ENCODE data around the gene C8G. TPM values are rescaled to one million over a fixed set of nuclear protein-coding genes. Genes with fewer than 3 reads are reported as not detected.
A peak's percentile ranks its signal among the peaks of the same experiment; 100 is the strongest.

Gene C8G
- total and polyA plus RNA-seq, 2 of the 13 experiments (the other 11 are each of a cell fraction or from before 2014, with no cell fraction given) = 4.9 to 12.8 TPM

DNA sequence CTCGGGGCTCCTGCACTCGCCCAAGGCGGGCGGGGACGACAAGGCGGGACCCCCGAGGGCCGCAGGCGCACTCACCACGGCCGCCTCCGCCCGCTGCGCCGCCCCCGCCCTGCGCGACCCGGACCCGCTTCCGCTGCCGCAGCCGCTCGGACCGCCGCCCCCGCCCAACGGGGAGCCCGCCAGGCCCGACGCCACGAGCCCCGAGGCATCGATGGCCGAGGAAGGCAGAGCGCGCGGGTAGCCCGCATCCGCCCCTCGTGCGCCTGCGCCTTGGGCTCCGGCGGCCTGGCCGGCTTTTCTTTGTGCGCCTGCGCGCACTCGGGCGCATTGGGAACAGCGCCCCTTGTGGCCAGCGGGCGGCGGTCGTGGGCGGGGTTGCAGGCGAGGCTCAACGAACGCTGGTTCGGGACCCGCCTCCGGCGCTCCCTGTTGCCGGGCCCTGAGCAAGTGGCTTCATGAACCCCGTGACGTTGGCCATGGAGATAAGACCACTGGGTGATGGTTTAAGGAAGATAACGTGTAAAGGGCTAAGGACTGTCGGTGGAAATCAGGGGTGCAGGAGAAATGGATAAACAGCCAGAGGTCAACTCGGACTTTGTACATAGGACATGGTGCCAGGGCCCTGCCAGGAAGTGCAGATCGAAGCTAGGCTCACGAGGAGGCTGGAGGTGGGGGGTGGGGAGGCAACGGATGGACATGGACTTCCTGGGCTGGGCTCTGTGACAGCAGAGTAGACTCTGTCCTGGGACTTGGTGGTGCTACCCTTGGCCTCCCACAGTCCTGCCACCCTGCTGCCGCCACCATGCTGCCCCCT lies at the start of gene C8G, which contains the start of gene FBXW5 (continued):
- TF ChIP-seq, protein P1, sequence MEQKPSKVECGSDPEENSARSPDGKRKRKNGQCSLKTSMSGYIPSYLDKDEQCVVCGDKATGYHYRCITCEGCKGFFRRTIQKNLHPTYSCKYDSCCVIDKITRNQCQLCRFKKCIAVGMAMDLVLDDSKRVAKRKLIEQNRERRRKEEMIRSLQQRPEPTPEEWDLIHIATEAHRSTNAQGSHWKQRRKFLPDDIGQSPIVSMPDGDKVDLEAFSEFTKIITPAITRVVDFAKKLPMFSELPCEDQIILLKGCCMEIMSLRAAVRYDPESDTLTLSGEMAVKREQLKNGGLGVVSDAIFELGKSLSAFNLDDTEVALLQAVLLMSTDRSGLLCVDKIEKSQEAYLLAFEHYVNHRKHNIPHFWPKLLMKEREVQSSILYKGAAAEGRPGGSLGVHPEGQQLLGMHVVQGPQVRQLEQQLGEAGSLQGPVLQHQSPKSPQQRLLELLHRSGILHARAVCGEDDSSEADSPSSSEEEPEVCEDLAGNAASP (CRISPR knock-in tag; IDR thresholded peaks at IDR 0.05; ENCODE audit: borderline replicate concordance) = 0 out of 2 replicates have a peak, but pooled peaks have one; percentile 25
- TF ChIP-seq ZC3H13 (CRISPR knock-in tag; IDR thresholded peaks at IDR 0.05) (0 out of 2 replicates have a peak, but pooled peaks have one; percentile 55), FOXP1 (IDR thresholded peaks at IDR 0.05) (no peak), FOXP1 (CRISPR knock-in tag; IDR thresholded peaks at IDR 0.05) (0 out of 2 replicates have a peak, but pooled peaks have one; percentile 31), SPEN (CRISPR knock-in tag; IDR thresholded peaks at IDR 0.05; ENCODE audit: low read depth) (peak; percentile 75; the same call in 1 of the 2 replicates), KDM3A (CRISPR knock-in tag; IDR thresholded peaks at IDR 0.05; ENCODE audit: low read depth) (0 out of 2 replicates have a peak, but pooled peaks have one; percentile 44), IRF2 (CRISPR knock-in tag; IDR thresholded peaks at IDR 0.05) (no peak), FOSL2 (CRISPR knock-in tag; IDR thresholded peaks at IDR 0.05) (peak; percentile 36; the same call in 1 of the 2 replicates), ZNF543 (CRISPR knock-in tag; IDR thresholded peaks at IDR 0.05) (peak; percentile 90), ZNF136 (CRISPR knock-in tag; IDR thresholded peaks at IDR 0.05; ENCODE audit: low read depth) (peak; percentile 47; the same call in 1 of the 2 replicates), MLLT10 (CRISPR knock-in tag; IDR thresholded peaks at IDR 0.05) (no peak), NR2C2 (CRISPR knock-in tag; IDR thresholded peaks at IDR 0.05; ENCODE audit: borderline replicate concordance) (peak; percentile 90), YEATS2 (CRISPR knock-in tag; IDR thresholded peaks at IDR 0.05; ENCODE audit: borderline replicate concordance) (peak; percentile 67), KLF13 (CRISPR knock-in tag; IDR thresholded peaks at IDR 0.05) (0 out of 2 replicates have a peak, but pooled peaks have one; percentile 10), FOXO1 (CRISPR knock-in tag; IDR thresholded peaks at IDR 0.05) (0 out of 2 replicates have a peak, but pooled peaks have one; percentile 27), ZBTB38 (CRISPR knock-in tag; IDR thresholded peaks at IDR 0.05) (peak; percentile 62; the same call in 1 of the 2 replicates), YEATS4 (CRISPR knock-in tag; IDR thresholded peaks at IDR 0.05; ENCODE audit: borderline replicate concordance) (0 out of 2 replicates have a peak, but pooled peaks have one; percentile 49), ZNF605 (CRISPR knock-in tag; IDR thresholded peaks at IDR 0.05) (peak; percentile 80; the same call in 1 of the 2 replicates), ZNF335 (CRISPR knock-in tag; IDR thresholded peaks at IDR 0.05) (no peak), ETV6 (CRISPR knock-in tag; conservative IDR thresholded peaks at IDR 0.05) (no peak), KAT8 (CRISPR knock-in tag; IDR thresholded peaks at IDR 0.05) (0 out of 2 replicates have a peak, but pooled peaks have one; percentile 18)
- TF ChIP-seq, protein P2, sequence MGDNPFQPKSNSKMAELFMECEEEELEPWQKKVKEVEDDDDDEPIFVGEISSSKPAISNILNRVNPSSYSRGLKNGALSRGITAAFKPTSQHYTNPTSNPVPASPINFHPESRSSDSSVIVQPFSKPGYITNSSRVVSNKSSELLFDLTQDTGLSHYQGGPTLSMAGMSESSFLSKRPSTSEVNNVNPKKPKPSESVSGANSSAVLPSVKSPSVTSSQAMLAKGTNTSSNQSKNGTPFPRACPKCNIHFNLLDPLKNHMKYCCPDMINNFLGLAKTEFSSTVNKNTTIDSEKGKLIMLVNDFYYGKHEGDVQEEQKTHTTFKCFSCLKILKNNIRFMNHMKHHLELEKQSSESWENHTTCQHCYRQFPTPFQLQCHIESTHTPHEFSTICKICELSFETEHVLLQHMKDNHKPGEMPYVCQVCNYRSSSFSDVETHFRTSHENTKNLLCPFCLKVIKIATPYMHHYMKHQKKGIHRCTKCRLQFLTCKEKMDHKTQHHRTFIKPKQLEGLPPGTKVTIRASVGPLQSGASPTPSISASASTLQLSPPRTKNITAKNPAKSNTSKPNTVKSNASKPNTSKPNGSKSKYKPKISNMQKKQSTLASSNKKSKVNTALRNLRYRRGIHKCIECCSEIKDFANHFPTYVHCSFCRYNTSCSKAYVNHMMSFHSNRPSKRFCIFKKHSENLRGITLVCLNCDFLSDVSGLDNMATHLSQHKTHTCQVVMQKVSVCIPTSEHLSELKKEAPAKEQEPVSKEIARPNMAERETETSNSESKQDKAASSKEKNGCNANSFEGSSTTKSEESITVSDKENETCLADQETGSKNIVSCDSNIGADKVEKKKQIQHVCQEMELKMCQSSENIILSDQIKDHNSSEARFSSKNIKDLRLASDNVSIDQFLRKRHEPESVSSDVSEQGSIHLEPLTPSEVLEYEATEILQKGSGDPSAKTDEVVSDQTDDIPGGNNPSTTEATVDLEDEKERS (CRISPR knock-in tag; IDR thresholded peaks at IDR 0.05) = 0 out of 2 replicates have a peak, but pooled peaks have one; percentile 47
- TF ChIP-seq, protein P3, sequence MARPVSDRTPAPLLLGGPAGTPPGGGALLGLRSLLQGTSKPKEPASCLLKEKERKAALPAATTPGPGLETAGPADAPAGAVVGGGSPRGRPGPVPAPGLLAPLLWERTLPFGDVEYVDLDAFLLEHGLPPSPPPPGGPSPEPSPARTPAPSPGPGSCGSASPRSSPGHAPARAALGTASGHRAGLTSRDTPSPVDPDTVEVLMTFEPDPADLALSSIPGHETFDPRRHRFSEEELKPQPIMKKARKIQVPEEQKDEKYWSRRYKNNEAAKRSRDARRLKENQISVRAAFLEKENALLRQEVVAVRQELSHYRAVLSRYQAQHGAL (CRISPR knock-in tag; IDR thresholded peaks at IDR 0.05; ENCODE audit: not compliant biosample characterization) = peak; percentile 13
- TF ChIP-seq, protein P4, sequence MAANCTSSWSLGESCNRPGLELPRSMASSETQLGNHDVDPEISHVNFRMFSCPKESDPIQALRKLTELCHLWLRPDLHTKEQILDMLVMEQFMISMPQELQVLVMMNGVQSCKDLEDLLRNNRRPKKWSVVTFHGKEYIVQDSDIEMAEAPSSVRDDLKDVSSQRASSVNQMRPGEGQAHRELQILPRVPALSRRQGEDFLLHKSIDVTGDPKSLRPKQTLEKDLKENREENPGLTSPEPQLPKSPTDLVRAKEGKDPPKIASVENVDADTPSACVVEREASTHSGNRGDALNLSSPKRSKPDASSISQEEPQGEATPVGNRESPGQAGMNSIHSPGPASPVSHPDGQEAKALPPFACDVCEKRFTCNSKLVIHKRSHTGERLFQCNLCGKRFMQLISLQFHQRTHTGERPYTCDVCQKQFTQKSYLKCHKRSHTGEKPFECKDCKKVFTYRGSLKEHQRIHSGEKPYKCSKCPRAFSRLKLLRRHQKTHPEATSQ (CRISPR knock-in tag; IDR thresholded peaks at IDR 0.05; ENCODE audit: borderline replicate concordance) = no peak
